NCI-H2227 (cell line): ENCODE data around the gene DISP2.
A peak's percentile ranks its signal among the peaks of the same experiment; 100 is the strongest.

ENCODE experiments used
- DNase-seq: peaks from one replicate; lab custom pipeline; 2025; ENCODE audit not compliant: unreplicated experiment; lab: John Stamatoyannopoulos, UW

Gene DISP2

DNA sequence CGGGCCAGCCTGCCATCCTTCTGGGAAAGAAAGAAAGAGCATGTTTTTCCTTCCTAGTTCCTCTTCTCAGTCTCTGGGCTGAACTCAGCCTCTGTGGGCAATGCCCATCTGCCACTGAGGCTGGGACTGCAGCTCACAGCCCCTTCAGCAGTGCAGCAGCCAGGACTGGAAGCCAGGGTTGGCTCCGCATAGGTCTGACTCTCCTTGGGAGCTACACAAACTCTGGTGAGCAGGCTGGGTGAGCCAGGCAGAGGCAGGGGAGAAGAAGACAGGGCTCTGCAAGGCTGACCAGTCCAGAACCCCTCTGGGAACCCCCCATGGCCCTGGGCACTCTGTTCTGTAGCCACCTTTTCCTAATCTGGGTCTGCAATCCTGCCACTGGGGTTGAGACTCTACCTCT, 3.6 kb downstream of the DISP2 start:
- DNase-seq, result no peak

DNA sequence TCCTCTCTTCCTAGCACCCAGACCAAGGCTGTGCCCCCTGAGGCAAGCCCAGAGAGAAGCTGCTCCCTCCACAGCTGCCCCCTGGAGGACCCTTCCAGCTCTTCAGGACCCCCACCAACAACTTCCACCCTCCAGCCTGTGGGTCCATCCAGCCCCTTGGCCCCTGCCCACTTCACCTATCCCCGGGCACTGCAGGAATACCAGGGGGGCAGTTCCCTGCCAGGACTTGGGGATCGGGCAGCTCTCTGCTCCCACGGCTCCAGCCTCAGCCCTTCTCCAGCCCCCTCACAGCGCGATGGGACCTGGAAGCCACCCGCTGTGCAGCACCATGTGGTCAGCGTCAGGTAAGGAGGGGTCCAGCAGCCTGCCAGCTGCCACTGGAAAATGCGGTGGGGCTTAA, 5.6 kb downstream of the DISP2 start:
- no peak for DNase-seq

DNA sequence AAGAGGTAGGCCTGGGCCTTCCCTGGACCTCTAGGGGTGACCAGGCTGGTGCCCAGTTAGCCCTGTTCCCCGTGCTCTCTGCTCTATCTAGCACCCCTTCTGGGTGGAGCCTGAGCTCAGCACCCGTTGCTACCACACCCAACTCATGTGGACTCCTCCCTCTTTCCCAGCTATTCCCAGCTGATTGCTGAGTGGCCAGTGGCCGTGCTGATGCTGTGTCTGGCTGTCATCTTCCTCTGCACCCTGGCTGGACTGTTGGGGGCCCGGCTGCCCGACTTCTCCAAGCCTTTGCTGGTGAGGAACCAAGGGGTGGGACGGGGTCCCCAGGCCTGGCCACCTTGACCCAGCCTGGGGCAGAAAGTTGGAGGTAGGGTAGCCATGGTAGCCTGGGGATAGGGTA, 6.2 kb downstream of the DISP2 start:
- no peak for DNase-seq

DNA sequence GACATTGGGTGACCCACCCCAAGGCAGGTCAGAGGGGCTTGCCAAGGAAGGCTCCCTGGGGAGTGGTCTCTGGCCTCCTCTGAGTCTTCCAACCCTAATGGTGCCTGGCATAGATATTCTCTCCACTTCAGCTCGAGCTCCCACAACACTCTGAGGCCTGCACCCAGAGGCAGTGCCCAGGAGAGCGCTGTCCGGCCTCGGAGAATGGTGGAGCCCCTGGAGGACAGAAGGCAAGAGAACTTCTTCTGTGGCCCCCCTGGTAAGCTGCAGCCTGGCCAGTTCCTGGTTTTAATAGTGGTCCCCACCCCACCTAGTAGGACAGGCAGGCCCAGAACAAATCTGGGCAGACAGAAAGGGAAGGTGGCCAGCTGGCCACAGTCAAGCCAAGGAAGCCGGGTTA, 7.0 kb downstream of the DISP2 start:
- DNase-seq, result no peak

DNA sequence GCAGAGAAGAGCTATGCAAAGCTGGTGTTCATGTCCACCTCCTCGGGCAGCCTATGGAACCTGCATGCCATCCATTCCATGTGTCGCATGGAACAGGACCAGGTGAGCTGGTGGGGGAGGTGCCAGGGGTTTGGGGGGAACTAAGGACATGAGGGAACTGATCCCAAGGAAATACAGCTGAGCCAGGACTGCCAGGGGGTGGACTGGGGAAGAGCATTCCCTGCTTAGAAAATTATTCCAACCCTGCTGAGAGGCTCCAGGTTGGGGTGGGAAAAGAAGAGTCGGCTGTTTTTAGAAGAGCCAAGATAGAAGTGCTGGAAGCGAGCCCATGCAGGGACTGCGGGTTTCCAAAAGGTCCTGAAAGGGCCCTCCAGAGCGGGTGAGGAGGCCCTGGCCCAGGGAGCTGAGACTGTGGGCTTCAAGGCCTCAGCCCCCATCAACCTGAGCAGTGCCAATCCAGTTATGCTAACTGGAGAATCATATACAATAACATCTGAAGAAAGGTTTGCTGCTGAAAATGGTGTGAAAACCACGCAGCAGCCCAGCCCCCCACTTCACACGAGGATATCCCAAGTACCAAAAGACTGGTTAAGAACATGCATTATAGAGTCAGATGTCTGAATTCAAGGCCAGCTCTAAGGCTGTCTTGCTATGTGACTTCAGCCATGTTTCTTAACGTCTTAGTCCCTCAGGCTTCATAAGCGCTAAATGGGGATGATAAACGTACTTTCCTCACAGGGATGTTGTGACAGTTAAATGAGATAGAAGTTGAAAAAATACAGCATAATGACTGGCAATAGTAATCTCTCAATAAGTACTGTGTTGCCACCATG, 7.8 kb downstream of the DISP2 start:
- no peak for DNase-seq

DNA sequence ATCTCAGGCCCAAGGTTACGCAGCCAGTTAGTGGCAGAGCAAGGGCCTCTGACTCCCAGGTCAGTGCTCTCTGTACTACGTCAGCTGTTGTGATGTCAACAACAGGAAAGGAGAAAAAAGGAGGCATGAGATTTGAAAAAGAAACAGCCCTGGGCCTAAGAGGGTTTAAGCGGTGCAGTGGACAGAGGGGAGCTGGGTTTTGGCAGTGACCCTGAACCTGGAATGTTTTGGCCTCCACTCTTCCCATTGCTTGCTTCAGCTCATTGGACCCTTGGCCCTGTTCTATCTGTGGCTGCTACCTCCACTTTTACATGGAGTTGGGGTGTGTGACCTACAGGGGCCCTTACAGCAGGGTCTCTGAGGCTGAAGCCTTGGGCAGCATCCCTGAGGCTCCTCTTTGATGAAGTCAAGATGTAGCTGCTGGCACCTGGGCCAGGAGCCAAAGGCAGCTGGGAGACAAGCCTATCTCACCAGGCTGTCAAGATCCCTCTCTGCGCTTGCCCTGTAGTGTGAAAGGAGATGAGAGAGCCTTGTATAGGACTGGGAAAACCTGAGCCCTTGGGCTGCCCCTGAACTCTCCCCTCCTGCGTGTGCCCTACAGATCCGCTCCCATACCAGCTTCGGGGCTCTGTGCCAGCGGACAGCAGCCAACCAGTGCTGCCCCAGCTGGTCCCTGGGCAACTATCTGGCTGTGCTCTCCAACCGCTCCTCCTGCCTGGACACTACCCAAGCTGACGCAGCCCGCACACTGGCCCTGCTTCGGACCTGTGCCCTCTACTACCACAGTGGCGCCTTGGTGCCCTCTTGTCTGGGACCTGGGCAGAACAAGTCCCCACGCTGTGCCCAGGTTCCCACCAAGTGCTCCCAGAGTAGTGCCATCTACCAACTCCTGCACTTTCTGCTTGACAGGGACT, 8.7 kb downstream of the DISP2 start:
- DNase-seq, result no peak

GRCh38 chr15:40367371-40367685, 9.3 kb downstream of the DISP2 start:
- DNase-seq, result no peak

DNA sequence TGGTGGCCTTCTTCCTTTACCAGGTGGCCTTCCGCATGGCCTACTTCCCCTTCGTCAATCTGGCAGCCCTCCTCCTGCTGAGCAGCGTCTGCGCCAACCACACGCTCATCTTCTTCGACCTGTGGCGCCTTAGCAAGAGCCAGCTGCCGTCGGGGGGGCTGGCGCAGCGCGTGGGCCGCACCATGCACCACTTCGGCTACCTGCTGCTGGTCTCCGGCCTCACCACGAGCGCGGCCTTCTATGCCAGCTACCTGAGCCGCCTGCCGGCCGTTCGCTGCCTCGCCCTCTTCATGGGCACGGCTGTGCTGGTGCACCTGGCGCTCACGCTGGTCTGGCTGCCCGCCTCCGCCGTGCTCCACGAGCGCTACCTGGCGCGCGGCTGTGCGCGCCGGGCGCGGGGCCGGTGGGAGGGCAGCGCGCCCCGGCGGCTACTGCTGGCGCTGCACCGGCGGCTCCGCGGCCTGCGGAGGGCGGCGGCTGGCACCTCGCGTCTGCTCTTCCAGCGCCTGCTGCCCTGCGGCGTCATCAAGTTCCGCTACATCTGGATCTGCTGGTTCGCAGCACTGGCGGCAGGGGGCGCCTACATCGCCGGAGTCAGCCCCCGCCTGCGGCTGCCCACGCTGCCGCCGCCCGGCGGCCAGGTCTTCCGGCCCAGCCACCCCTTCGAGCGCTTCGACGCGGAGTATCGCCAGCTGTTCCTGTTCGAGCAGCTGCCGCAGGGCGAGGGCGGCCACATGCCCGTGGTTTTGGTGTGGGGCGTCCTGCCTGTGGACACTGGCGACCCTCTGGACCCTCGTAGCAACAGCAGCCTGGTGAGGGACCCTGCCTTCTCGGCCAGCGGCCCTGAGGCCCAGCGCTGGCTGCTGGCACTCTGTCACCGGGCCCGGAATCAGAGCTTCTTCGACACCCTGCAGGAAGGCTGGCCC, 9.9 kb downstream of the DISP2 start:
- DNase-seq, result no peak

GRCh38 chr15:40368719-40369473, 10.9 kb downstream of the DISP2 start:
- DNase-seq, result no peak

- DNase-seq, result no peak
These were observed 11.5 kb downstream of the DISP2 start for GRCh38 chr15:40369474-40369869.

DNA sequence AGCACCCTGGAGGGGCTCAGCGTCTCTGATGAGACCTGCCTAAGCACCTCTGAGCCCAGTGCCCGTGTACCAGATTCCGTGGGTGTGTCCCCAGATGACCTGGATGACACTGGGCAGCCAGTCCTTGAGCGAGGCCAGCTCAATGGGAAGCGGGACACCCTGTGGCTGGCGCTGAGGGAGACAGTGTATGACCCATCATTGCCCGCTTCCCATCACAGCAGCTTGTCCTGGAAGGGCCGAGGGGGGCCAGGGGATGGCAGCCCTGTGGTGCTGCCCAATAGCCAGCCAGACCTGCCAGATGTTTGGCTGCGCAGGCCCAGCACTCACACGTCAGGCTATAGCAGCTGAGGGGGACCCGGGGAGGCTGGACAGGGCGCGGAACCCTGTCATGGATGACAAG, 12.0 kb downstream of the DISP2 start:
- DNase-seq, result no peak

DNA sequence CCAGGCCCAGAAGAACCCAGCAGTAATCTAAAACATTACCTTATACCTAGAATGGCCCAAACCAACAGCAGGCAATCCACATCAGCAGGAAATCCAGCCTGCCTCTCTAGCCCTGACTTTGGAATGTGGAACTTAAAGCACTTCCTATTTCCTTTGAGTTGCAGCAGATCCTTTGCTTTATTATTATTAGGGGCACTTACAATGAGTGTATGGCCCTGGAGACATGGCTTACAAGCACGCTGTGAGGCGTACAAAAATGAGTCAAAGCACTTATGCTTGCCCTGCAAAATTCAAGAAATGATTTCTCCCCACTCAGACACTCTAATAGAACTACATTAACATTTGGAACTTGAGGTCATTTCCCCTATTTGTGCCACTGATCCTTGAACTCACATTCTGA, 15.0 kb downstream of the DISP2 start:
- no peak for DNase-seq

DNA sequence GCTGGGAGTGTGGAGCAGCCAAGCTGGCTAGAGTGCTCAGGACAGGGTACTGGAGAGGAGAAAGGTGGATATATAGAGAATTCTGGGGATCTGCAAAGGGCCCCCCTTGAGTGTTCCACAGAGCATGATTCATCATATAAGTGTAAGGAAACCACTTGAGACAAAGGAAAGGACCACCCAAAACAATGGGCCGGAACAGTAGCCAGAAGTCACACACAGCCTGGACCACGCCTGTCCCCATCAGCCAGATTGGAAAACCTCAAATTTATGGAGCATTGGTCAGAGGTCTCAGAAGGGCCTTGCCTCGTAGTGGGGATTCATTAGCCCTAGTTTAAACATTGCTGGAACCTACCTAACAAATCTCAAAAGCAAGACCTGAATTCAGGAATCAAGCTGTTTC, 19.6 kb downstream of the DISP2 start:
- DNase-seq, result no peak

GRCh38 chr15:40379374-40379773, 21.4 kb downstream of the DISP2 start:
- no peak for DNase-seq

- no peak for DNase-seq
These were observed 21.8 kb downstream of the DISP2 start for GRCh38 chr15:40379853-40380252.

GRCh38 chr15:40380636-40381035, 22.6 kb downstream of the DISP2 start:
- DNase-seq, result no peak

GRCh38 chr15:40381818-40382529, 24.0 kb downstream of the DISP2 start:
- DNase-seq, result no peak

- DNase-seq, result peak; percentile 92
These were observed 24.8 kb downstream of the DISP2 start, which contains the start of gene KNSTRN for GRCh38 chr15:40382580-40383456. Gene KNSTRN, plus strand, starts transcription at chr15:40382721. Its CDS starts 115 bp downstream, at chr15:40382836.

- no peak for DNase-seq
These were observed 28.5 kb downstream of the DISP2 start for GRCh38 chr15:40386480-40386879.
